Measurements from ENCODE around the gene TPH2. TPM values are rescaled to one million over a fixed set of nuclear protein-coding genes. Genes with fewer than 3 reads are reported as not detected.
A peak's percentile ranks its signal among the peaks of the same experiment; 100 is the strongest.

The TPH2 gene
- total RNA-seq, 1 experiment from 2014 or later: not detected

- Histone ChIP-seq H3K27me3 (ENCODE audit: control insufficient read depth, insufficient read depth, low read length) (no peaks in the 10 kb centered on the region), H3K36me3 (replicated peaks; ENCODE audit: control insufficient read depth, insufficient read depth, low read length) (no peaks in the 10 kb centered on the region; the same call in 1 of the 2 replicates), H3K4me3 (ENCODE audit: insufficient read depth, low read depth, low read length) (no peak overlapping the region)
- peak; percentile 3 for DNase-seq
Observed at GRCh38 chr12:72075891-72076557, 137.4 kb downstream of the TPH2 start.

- no peak for DNase-seq
- Histone ChIP-seq H3K27me3 (ENCODE audit: control insufficient read depth, insufficient read depth, low read length) (no peaks in the 10 kb centered on the region), H3K36me3 (replicated peaks; ENCODE audit: control insufficient read depth, insufficient read depth, low read length) (no peaks in the 10 kb centered on the region), H3K4me3 (ENCODE audit: insufficient read depth, low read depth, low read length) (no peak overlapping the region)
Observed at GRCh38 chr12:72076558-72076915, 137.9 kb downstream of the TPH2 start.

DNA sequence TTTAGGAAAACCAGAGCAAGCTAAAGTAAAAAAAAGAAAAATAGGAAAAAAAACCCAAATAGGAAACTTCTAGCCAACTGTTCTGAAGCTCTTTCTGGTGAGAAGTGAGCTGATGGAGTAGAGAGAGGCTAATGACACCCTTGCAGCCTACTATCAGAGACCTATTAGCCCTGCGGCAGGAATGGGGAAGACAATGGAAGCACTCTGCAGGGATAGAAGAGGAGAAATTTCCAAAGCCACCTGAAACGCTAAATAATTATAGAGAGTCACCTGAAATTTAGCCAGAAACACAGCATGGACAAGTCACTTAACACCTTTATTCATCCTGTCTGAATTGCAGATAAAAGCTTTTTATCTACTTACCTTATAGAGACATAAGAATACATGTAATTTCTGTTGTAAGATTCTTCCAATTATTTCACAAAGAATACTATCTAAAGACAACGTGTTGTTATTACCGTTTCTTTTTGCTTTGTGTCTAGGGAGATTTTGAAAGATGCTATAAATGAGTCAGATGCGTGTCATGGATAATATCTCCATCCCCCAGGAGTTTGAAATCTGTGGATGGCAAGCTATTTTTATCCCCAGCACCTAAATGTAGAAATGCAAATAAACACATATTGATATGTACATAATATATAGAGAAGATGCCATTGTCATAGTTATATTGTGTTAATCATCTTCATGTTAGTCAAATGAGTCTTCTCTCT, 138.6 kb downstream of the TPH2 start:
- no peak for DNase-seq
- Histone ChIP-seq H3K36me3 (replicated peaks; ENCODE audit: control insufficient read depth, insufficient read depth, low read length) (no peaks in the 10 kb centered on the region), H3K4me3 (ENCODE audit: insufficient read depth, low read depth, low read length) (no peak overlapping the region), H3K27me3 (ENCODE audit: control insufficient read depth, insufficient read depth, low read length) (no peaks in the 10 kb centered on the region)

DNA sequence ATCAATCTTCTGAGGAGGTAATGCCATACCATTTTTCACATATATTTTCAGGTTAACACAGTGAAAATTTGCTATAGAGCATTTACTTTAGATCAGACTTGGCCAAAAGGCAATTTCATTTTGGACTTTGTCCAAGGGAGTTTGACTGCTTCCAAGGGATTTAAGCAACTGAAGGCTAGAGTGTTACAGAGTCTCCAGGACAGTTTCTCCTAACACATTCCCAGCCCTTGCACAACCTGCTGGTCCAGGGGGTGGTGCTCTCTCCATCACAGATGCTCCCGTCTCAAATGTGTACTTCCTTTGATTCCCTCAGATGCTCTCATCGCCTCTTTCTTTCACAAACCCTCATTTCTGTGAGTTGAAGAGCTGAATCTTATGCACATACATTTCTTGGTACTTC, 143.1 kb downstream of the TPH2 start:
- H3K27me3 ChIP-seq (ENCODE audit: control insufficient read depth, insufficient read depth, low read length): no peaks in the 10 kb centered on the region
- no peak overlapping the region for H3K4me3 ChIP-seq (ENCODE audit: insufficient read depth, low read depth, low read length)
- no peaks in the 10 kb centered on the region for H3K36me3 ChIP-seq (replicated peaks; ENCODE audit: control insufficient read depth, insufficient read depth, low read length)
- DNase-seq: peak; percentile 4

Other genes with a start within 250 kb of the TPH2 start
- 11.6 and 17.2 TPM in 2 replicates for gene RAB21, start 184.0 kb upstream of the TPH2 start, total RNA-seq (2014; rRNA removed; shearing (Covaris generic))
- gene TBC1D15, start 99.1 kb upstream of the TPH2 start, total RNA-seq (2014; rRNA removed; shearing (Covaris generic)): 9.8 and 11.3 TPM in 2 replicates

Data from H7 (cell line).